GM12873 (cell line): ENCODE data around the gene MTHFD2.

ENCODE experiments used
- TF ChIP-seq, protein P1 (sequence below): IDR thresholded peaks from 2 replicates; pipeline ENCODE4 v1.5.1; 2012; ENCODE audit warnings: low read depth, mild to moderate bottlenecking, moderate library complexity, low read length, control low read depth; ENCODE audit not compliant: insufficient read depth; ENCODE audit errors: missing control alignments

Gene MTHFD2

DNA sequence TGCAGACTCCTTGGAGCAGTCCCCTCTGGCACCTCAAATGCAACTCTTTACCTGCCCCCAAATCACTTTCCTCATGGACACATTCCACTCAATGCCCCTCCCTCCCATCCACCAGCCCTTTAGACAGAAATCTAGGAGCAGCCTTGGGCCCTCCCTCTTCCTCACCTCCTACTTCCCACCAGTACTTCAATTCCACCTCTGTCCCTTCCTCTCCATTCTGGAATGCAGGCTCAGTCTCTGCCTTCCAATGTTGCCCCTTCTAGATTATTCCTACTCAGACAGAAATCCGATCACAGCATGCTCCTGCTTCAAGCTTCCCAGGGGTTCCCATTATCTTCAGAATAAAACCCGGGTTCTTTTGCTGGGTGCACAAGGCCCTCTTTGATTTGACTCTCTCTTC lies 62.1 kb downstream of the MTHFD2 start:
- TF ChIP-seq, protein P1, sequence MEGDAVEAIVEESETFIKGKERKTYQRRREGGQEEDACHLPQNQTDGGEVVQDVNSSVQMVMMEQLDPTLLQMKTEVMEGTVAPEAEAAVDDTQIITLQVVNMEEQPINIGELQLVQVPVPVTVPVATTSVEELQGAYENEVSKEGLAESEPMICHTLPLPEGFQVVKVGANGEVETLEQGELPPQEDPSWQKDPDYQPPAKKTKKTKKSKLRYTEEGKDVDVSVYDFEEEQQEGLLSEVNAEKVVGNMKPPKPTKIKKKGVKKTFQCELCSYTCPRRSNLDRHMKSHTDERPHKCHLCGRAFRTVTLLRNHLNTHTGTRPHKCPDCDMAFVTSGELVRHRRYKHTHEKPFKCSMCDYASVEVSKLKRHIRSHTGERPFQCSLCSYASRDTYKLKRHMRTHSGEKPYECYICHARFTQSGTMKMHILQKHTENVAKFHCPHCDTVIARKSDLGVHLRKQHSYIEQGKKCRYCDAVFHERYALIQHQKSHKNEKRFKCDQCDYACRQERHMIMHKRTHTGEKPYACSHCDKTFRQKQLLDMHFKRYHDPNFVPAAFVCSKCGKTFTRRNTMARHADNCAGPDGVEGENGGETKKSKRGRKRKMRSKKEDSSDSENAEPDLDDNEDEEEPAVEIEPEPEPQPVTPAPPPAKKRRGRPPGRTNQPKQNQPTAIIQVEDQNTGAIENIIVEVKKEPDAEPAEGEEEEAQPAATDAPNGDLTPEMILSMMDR: no peak

DNA sequence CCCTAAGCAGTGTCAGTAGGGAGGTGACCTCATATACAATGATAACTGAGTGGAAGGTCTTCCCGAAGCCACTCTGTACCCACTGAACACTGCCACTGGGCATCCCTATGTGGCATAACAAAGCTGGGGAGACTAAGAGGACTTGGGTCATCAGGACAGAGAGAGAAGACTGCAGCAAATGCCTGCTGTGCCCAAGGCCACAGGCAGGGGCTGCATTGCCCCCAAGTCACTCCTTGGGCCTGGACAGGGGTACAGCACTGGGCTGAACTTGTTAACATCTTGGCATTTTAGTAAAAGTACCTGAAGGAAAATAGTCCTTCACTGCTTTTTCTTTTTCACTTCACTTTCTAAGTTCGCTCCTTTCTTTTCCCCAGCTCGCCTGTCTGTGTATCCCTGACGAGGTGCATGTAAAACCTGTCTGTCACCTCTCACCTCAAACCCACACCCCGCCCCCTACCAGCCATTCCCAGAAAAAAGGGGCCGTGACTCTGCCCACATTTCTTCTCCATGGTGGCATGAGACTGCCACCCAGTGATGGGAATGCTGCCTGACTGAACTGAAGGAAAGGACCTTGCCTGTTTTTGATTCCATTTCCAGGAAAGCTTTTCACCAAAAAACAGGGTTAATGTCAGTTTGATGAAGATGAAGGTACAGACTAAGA lies 62.9 kb downstream of the MTHFD2 start:
- TF ChIP-seq, protein P1: no peak

DNA sequence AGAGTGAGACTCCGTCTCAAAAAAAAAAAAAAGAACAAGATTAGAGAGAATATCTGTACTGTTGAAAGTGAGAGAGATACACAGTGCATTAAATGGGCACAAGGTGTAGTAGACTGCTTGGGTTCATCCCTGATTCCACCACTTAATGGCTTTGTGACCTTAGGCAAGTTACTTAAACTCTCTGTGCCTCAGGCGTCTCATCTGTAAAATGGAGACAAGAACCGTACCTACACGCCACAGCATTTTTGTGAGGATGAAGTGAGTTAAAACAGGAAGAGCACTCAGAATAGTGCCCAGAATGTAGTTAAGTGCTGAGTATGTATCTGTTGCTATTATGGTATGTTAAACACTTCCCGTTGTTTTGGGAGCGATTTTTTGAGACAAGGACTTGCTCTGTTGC lies 64.3 kb downstream of the MTHFD2 start:
- TF ChIP-seq, protein P1: no peak

DNA sequence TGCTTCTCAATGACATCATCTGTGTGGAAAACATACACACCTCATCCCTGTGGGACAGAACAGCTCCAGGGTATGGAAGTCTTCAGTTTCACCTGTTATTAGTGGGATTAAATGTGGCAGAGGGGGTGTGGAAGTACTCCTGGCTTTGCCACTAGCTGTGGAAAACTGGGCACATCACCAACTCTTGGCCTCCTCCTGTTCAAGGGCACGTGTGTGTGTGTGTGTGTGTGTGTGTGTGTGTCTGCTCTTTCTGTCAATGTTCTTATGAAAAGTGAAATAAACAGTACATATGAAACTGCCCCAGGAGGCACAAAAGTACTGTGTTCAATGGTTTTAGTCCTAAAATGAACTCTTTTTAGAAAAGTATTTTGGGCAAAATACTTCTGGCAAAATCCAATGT lies 65.9 kb downstream of the MTHFD2 start:
- TF ChIP-seq, protein P1: no peak

DNA sequence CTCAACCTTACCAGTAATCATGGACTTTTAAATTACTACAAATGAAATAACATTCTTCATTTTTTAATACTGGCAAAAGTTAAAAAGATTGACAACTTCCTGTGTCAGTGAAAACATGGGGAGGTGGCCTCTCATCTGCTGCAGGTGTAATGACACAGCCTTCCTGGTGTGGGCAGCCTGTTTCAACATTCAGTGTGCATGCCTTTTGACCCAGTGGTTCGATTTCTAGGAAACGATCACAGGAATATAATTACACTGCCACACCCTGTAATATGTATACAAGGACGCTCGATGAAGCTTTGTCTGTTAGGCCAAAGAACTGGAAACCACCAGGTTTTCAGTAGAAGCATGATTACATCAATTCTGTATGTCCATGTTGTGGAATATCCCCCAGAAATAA lies 68.7 kb downstream of the MTHFD2 start:
- TF ChIP-seq, protein P1: peak; percentile 66
